Measurements from ENCODE around the gene FLACC1.
"Not testable (repeated sequence)": the region's sequence is repeated elsewhere in the genome, so short reads cannot be mapped to it uniquely, and the experiment has no call there.

The FLACC1 gene, protein sequence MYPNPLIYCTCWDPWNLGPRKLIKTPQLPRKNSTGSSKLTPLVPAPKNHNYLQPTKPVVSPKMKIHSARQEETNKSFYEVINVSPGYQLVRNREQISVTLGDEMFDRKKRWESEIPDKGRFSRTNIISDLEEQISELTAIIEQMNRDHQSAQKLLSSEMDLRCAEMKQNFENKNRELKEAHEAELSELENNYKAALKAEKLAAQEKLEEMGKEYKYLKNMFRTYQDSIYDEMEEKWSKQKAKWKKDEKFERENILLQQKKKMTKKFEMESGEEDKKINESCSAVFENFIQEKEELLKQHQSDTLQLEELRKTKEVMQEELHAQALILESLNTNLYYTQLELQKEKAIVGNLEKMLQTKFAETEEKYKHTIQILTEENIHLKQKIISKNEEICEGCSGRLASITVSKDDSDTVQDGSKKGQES

DNA sequence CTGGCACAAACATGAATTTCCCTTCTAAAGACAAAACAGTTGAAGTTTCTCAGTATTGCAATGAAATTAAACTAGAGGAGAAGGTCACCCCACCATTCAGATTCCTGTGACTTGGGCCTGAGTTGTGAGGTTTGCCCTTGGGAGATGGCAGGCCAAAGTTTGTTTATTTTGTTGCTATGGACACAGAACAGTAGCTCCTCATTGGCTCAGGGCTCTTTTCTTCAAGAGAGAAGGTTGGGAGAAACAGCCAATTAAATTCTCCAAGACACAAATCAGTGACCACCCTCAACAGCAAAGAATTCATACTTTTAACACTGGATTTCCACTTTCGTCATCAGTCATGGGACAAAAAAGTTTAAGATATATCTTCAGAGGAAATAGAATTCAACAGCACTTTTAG is at the start of gene FLACC1:
Gene FLACC1, minus strand, starts transcription at position 125 of the 400 bp plus-strand sequence. CDS start 5,941 bp downstream, outside the sequence.
- no peak for DNase-seq (ENCODE audit: low read depth in 2 of 2, low spot score in 1 of 2)

DNA sequence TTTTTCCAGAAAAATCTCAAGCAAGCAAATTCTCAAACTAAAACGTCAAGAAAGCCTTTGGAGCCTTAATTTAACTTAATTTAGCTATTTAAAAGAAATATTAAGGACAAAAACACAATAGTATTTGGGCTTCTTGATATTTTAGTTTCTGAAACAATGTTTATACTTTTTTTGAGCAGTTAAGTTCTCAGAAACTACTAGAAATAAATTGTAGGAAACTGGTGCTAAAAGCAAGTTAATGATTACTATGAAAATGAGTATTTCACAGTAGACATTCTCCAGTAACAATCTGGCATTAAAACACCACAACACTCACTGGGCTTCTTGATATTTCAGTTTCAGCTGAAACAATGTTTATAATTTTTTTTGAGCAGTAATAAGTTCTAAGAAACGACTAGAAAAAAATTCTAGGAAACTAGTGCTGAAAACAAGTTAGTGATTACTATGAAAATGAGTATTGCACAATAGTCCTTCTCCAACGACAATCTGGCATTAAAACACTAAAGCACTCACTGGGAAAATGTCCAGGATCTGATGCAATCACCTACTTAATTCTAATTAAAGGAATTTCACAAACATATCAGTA is 49.0 kb upstream of the FLACC1 start:
- DNase-seq (ENCODE audit: low read depth in 2 of 2, low spot score in 1 of 2): no peak

DNA sequence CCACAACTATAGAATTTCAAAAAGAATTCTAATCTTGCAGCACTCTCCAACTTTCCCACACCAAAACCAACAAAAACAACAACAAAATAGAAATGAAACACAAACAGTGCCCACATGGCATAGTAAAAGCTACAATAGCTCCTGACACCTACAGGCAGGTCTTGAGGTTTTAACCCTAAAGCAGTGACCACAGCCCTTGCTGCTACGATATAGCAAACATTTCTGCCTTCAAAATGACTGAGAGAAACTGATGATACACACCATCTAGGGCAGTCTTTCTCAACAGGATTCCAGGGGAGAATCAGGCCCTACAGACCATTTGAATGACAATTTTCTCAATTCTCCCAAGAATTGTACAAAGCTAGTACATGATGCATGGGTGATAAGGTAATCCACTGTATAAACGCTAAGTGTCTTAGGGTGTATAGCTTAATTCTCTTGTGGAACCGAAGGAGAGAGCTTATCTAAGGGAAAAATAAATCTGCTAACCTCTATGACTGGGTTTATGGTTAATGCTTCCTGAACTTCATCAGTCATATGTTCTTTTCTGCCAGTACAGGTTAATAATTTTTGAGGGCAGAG is 47.6 kb upstream of the FLACC1 start:
- no peak for DNase-seq (ENCODE audit: low read depth in 2 of 2, low spot score in 1 of 2)

DNA sequence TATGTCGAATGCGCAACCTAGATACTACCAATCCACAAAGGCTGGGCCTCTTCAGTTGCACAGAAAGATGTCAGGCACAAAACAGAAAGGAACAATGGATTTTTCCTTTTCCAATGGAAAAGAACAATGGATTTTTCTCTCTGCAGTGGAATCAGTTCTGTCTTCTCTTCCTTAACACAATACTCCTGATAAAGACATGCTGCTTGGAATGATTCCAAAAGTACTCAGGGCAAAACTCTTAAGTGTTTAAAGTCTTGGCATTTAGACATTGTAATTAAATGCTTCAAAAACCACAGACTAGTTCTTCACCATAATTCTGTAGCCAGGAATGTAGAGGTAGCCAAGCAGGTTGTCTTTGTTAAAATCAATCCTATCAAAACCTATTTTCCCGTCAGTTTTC is 46.7 kb upstream of the FLACC1 start:
- DNase-seq (ENCODE audit: low read depth in 2 of 2, low spot score in 1 of 2): no peak

DNA sequence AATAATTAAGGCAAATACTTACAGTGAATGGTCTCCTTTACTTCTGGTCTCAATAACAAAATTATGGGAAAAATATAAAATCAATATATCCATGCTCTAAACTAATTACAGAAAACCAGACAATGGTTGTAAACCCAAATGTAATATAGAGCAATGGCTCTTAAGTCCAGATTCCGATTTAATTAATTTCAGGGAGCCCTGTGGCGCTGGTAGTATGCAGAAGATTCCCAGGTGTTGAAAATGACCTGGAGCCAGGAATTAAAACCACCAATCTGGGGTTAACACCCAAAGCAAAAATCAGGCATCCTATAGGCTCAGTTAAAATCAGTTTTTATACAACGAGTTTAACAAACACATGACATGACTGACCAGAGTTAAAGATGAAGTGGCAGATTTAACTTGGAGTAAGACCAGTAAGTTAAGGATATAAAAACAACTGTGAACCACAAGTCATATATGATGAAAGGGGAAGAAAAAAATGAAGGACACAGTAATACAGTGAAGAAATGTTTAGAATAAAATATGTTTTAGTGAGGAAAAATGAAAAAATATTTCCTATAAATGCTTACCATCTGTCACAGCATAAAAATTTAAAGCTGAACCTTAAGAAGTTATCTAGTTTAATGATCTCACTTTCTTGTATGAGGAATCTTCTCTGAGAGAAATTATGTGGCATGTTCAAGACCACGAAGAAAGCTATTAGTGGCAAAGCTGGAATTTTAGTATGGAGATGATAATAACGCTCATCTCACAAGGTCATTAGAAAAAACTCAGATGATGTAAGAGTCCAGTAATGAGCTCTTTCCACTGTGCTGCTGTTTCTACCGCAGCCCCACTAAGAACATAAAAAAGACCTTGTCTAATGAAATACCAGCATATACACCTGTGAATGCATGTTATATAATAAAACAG is 45.8 kb upstream of the FLACC1 start:
- DNase-seq (ENCODE audit: low read depth in 2 of 2, low spot score in 1 of 2): no peak

DNA sequence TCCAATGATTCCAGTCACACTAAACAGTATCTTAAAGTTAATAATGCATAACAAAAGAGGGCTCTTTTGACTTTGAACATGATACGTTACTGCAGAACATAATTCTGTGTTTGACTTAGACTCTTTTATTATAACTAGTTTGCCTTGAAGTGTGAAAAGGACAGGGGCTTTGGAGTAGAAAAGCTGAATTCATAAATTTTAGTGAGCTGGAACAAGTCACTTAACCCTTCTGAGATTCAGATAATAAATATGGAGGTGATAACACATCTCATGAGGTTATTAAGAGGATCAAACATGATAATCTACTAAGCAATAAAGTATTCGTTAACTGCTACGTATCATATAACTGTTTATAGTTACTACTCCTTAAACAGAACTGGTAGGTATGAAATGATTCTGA is 44.7 kb upstream of the FLACC1 start:
- no peak for DNase-seq (ENCODE audit: low read depth in 2 of 2, low spot score in 1 of 2)

DNA sequence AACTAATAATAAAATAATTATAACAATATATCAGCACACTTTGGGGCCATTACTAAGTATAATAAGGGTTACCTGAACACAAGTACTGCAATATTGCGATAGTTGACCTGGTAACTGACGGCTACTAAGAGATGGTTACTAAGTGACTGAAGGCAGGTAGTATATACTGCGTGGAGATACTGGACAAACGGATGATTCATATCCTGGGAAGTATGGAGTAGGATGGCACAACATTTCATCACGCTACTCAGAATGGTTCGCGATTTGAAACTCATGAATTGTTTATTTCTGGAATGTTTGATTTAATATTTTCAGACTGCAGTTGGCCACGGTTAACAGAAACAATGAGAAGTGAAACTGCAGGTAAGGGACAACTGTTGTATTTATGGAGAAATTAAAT is 39.5 kb upstream of the FLACC1 start:
- DNase-seq (ENCODE audit: low read depth in 2 of 2, low spot score in 1 of 2): no peak

DNA sequence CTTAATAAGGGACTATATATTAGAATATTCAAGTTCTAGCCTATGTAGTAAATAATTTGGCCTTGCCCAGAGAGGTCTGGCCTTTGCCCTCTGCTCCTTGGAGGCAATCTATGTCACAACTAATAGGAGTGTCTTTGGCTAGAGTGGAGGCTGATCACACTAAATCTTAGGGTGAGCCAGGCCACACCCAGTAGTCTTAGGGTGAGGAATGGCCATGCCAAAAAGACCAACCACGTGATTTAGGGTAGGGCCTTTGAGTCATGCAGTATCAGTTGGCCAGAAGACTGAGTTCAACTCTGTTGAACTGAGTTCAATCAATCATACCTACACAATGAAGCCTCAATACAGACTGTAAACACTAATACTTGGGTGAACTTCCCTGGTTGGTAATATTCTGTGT is 26.0 kb upstream of the FLACC1 start:
- DNase-seq (ENCODE audit: low read depth in 2 of 2, low spot score in 1 of 2): no peak

DNA sequence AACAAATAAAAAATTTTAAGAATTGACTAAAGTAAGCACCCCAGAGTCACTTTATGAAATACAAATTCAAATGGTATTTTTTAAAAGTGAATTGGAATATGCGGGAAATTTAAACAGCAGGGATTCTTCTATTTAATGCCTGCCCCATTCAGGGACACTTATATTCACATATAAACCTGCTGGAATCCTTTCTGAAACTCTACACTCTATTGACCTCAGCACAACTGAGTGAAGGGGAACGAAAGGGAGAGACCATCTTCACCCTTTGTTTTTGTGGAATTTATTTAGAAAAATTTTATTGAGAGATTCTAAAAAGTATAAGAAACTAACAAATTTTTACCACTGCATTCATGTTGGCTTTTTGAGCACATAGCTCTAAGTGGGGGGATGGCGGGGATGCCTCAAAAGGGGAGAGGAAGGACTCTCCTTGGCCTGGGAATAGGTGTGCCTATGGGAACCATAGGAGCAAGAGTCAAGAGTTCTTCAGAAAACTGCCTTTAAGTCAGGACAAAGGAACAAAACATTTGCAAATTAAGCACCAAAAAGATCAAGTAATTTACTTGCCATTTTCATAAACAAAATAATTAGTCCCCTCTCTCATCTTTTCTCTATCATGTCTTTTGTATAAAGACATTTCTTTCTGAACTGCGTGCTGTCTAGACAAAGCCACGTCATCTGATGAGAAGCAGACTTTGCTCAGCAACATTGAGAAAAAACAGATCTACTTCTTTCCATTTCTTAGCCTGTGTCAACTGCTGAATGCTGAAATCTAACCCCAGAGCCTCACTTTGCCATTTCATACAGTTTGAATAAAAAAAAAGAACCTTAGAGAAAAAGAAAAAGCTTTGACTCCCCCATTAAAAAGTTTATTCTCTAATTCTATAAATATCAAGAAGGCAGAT is 21.6 kb upstream of the FLACC1 start:
- DNase-seq (ENCODE audit: low read depth in 2 of 2, low spot score in 1 of 2): no peak

DNA sequence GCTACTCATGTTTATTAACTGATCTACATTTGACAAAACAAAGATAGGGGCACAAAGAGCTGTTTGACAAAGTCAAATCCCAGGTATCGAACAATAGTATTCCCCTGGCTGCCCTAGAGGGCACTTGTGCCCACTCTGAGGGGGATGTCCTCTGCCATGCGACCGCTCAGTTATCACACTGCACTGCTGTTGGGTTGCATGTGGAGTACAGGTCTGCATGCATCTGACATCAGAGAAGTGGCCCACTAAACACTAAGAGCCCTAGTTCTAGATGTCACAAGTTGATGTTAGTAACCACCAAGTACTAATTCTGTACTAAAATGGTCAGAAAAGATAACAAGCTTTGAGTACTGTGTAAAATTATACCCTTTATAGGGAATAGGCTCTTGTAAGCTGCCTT is 20.1 kb upstream of the FLACC1 start:
- no peak for DNase-seq (ENCODE audit: low read depth in 2 of 2, low spot score in 1 of 2)

DNA sequence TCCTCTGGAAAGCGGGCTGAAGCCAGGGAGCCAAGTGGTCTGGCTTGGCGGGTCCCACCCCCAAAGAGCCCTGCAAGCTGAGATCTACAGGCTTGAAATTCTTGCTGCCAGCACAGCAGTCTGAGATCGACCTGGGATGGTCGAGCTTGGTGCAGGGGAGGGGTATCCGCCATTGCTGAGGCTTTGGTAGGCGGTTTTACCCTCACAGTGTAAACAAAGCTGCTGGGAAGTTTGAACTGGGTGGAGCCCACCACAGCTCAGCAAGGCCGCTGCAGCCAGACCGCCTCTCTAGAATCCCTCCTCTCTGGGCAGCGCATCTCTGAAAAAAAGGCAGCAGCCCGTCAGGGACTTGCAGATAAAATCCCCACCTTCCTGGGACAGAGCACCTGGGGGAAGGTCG is 12.6 kb upstream of the FLACC1 start:
- DNase-seq (ENCODE audit: low read depth in 2 of 2, low spot score in 1 of 2): no peak

DNA sequence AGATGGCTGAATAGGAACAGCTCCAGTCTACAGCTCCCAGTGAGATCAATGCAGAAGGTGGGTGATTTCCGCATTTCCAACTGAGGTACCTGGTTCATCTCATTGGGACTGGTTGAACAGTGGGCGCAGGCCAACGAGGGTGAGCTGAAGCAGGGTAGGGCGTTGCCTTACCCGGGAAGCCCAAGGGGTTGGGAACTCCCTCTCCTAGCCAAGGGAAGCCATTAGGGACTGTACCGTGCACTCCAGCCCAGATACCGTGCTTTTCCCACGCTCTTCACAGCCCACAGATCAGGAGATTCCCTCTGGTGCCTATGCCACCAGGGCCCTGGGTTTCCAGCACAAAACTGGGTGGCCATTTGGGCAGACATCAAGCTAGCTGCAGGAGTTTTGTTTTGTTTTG is 12.2 kb upstream of the FLACC1 start:
- DNase-seq (ENCODE audit: low read depth in 2 of 2, low spot score in 1 of 2): not testable (repeated sequence)

DNA sequence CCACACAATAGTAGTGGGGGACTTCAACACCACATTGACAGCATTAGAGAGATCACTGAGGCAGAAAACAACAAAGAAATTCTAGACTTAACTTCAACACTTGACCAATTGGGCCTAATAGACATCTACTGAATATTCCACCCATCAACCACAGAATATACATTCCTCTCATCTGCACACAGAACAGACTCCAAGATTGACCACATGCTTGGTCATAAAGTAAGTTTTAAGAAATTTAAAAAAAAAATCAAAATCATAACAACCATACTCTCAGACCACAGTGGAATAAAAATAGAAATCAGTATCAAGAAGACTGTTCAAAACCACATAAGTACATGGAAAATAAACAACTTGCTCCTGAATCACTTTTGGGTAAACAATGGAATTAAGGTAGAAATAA is 9.0 kb upstream of the FLACC1 start:
- no peak for DNase-seq (ENCODE audit: low read depth in 2 of 2, low spot score in 1 of 2)

DNA sequence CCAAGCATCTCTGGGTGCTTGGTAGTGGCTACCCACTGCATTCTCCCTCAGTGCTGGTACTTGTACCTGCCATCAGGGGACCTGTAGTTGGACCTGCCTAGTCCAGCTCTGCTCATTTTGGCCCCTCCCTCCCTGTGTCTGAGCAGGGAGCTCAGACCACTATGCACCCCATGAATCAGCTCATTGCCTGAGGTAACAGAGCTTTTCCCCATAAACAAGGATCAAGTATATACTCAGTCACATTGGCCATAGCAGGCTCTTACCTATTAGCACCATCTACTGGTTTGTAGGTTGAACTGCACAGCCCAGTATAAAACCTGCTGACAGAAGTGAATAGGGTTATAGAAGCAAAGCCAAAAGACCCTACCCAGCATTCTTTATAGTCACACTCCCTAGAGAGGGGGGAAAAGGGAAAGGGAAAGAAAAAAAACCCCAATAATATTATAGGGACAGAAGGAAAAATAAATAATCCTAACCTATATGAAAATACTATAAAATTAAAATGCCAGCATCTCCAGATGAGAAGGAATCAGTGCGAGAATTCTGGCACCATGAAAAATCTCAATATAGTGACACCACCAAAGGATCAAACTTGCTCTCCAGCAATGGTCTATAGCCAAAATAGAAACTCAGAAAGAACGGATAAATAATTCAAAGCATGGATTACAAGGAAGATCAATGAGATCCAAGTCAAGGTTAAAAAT is 6.9 kb upstream of the FLACC1 start:
- DNase-seq (ENCODE audit: low read depth in 2 of 2, low spot score in 1 of 2): no peak

DNA sequence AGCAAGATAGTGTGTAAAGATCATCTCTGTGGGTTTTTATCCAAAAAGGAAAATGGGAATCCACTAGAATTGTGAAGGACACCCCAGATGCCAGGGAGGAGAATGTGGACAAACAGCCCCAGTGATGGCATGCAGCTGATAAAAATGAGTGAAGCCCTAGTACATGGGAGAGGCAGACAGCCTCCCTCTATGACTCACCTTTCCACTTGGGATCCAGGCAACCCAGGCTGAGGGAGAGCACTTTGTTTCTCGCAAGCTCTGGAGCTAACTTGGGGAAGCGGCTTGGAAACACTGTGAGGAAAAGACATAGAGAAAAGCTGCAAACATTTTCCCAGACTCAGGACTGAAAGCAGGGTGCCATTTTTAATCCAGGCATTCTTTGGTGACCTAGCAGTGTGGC is 5.3 kb upstream of the FLACC1 start:
- no peak for DNase-seq (ENCODE audit: low read depth in 2 of 2, low spot score in 1 of 2)

DNA sequence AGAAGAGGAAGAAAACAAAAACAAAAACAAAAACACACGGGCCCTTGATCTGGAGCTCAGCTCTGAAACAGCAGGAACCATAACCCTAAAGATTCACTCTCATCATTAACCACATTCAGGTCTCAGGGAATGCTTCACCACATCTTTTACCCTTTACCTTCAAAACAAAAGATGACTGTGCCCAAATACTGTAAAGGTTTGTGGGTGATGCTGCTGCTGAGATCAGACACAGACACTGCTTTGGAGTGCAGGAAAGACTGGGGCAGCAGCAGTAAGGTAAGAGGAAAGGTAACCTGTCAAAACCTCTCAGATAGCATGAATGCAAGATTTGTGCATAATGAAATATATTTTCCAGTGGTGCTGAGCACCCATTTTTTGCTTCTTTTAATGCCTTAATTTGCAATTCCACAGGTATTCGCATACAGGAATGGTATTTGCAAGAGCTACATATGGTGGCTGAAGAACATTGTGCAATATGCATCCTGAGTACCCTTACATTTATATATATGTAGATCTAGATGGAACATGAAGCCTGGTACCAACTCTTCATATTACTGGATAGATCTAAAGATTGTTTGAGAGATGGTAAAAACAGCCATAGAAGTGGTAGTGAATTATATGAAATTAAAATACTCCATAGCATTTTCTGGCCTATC is 4.1 kb upstream of the FLACC1 start:
- no peak for DNase-seq (ENCODE audit: low read depth in 2 of 2, low spot score in 1 of 2)

DNA sequence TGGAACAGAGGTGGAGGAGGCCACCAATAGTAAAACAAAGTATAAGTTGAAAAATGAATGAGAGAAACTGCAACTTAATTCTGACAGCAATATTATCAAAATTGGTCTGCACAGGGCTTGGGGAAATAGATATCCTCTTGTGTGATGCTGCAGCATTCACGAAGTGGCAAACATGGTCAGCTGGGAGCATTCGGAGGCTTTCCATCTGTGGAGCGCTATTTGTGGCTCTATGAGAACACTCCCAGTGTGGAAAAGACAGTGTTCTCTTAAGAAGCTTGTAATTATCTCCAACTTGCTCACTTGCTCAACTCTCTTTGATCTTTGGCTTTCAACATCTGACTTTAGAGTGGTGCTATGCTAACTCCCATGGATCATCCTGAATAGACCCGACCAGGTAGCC is 3.1 kb upstream of the FLACC1 start:
- DNase-seq (ENCODE audit: low read depth in 2 of 2, low spot score in 1 of 2): no peak

DNA sequence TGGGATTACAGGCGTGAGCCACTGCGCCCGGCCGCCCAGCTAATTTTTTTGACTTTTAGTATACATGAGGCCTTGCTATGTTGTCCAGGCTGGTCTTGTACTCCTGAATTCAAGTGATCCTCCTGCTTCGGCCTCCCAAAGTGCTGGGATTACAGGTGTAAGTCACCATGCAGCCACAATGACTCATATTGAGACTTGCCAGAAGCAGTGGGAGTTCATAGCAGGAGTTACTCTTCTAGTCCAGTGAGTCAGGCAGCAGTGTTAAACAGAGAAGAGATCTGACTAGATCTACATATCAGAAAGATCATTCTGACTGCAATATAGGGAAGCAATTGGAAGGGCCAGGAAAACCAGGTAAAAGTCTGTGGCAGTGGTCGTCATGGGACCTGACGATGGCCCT is 1.5 kb upstream of the FLACC1 start:
- DNase-seq (ENCODE audit: low read depth in 2 of 2, low spot score in 1 of 2): no peak

DNA sequence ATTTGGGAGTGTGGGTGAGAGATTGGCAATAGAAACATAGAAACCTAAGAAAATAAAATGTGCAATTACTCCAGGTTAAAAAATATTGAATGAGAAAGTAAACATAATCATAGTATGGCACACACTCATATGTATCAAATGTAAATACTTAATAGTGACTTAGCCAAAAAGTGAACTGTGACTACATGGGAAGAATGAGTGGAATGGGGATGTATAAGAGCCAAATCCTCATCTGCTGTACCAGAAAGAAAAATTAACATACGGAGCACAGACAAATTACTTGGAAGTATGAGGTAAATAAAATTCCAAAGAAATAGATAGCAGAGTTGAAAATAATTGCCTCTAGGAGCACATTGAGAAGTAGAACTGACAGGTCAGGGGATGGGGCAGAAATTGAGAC is 4.0 kb downstream of the FLACC1 start:
- DNase-seq (ENCODE audit: low read depth in 2 of 2, low spot score in 1 of 2): no peak

Data from stimulated activated CD8-positive, alpha-beta memory T cell treated with anti-CD3 and anti-CD28 coated beads, Interleukin-4, amount 100 ng/mL, for 1 hour (primary cell).